ENCODE measurements around the gene TRIM65. TPM values are rescaled to one million over a fixed set of nuclear protein-coding genes. Genes with fewer than 3 reads are reported as not detected.

TRIM65 gene
- total and polyA plus RNA-seq, 2 experiments from 2014 or later, result 13.8 to 54.0 TPM

GRCh38 chr17:75876190-75876937 is 20.4 kb downstream of the TRIM65 start:
- Histone ChIP-seq H3K27me3 (ENCODE audit: insufficient read depth) (peaks cover 37% of the 10 kb centered on the region), H3K9me2 (ENCODE audit: insufficient read depth) (no peaks in the 10 kb centered on the region), H3K36me3 (ENCODE audit: insufficient read depth) (no peaks in the 10 kb centered on the region), H3K27ac (ENCODE audit: low read depth) (no peak overlapping the region), H3K4me1 (ENCODE audit: insufficient read depth) (peaks cover 16% of the 10 kb centered on the region; the same call in 1 of the 2 replicates), H4K20me1 (replicated peaks; ENCODE audit: insufficient read depth) (no peaks in the 10 kb centered on the region), H3K4me3 (peak overlapping the region; percentile 83; the same call in 1 of the 2 replicates), H2AFZ (peak overlapping the region; percentile 99), H3K79me2 (replicated peaks; ENCODE audit: insufficient read depth) (no peaks in the 10 kb centered on the region), H3K4me2 (peak overlapping the region; percentile 97), H3F3A (replicated peaks; ENCODE audit: low read depth) (peaks cover 29% of the 10 kb centered on the region)
- H3K4me1 Mint-ChIP-seq, result peaks cover 16% of the 10 kb centered on the region
- peak; percentile 80 for DNase-seq (ENCODE audit: low spot score)
- H3K36me3 Mint-ChIP-seq (ENCODE audit: low read depth), result no peaks in the 10 kb centered on the region; the same call in 2 of the 3 replicates
- no peak overlapping the region for H3K27ac Mint-ChIP-seq
- peak overlapping the region; percentile 72 for H3K4me3 Mint-ChIP-seq
- peak; percentile 63 for ATAC-seq
- TF ChIP-seq EZH2 (IDR thresholded peaks at IDR 0.05; ENCODE audit: low read depth, unreplicated experiment), result no peak
- TF ChIP-seq ZNF462 (CRISPR knock-in tag; IDR thresholded peaks at IDR 0.05), result no peak
- peak; percentile 43 to 51 for TF ChIP-seq CTCF (conservative IDR thresholded peaks at IDR 0.05; ENCODE audit: low read depth in 2 of 2)
- H3K27me3 Mint-ChIP-seq (ENCODE audit: insufficient read depth, low read depth, poor library complexity), result peaks cover 40% of the 10 kb centered on the region
- no peaks in the 10 kb centered on the region for H3K9me3 Mint-ChIP-seq
